Measurements from ENCODE around the gene TAOK1.

TAOK1 gene

GRCh38 chr17:29396066-29396465 is 5.9 kb downstream of the TAOK1 start:
- TF ChIP-seq GATA3 (IDR thresholded peaks at IDR 0.05; ENCODE audit: low read depth, low read length) = no peak

- TF ChIP-seq GATA2 (IDR thresholded peaks at IDR 0.05; ENCODE audit: low read depth, low read length) = no peak
- TF ChIP-seq GATA3 (IDR thresholded peaks at IDR 0.05; ENCODE audit: low read depth, low read length) = no peak
These were observed 9.5 kb downstream of the TAOK1 start for GRCh38 chr17:29399634-29400033.

GRCh38 chr17:29400818-29401217 is 10.7 kb downstream of the TAOK1 start:
- TF ChIP-seq GATA2 (IDR thresholded peaks at IDR 0.05; ENCODE audit: low read depth, low read length) = no peak
- TF ChIP-seq GATA3 (IDR thresholded peaks at IDR 0.05; ENCODE audit: low read depth, low read length) = no peak

- TF ChIP-seq GATA3 (IDR thresholded peaks at IDR 0.05; ENCODE audit: low read depth, low read length) = no peak
- no peak for TF ChIP-seq GATA2 (IDR thresholded peaks at IDR 0.05; ENCODE audit: low read depth, low read length)
These were observed 11.1 kb downstream of the TAOK1 start for GRCh38 chr17:29401258-29401657.

- TF ChIP-seq GATA2 (IDR thresholded peaks at IDR 0.05; ENCODE audit: low read depth, low read length) (no peak), GATA3 (IDR thresholded peaks at IDR 0.05; ENCODE audit: low read depth, low read length) (no peak)
These were observed 17.7 kb downstream of the TAOK1 start for GRCh38 chr17:29407856-29408255.

GRCh38 chr17:29409963-29410362 is 19.8 kb downstream of the TAOK1 start:
- TF ChIP-seq GATA3 (IDR thresholded peaks at IDR 0.05; ENCODE audit: low read depth, low read length) = no peak
- no peak for TF ChIP-seq GATA2 (IDR thresholded peaks at IDR 0.05; ENCODE audit: low read depth, low read length)

- TF ChIP-seq GATA3 (IDR thresholded peaks at IDR 0.05; ENCODE audit: low read depth, low read length) (no peak), GATA2 (IDR thresholded peaks at IDR 0.05; ENCODE audit: low read depth, low read length) (no peak)
These were observed 22.8 kb downstream of the TAOK1 start for GRCh38 chr17:29412780-29413565.

GRCh38 chr17:29420128-29420527 is 30.0 kb downstream of the TAOK1 start:
- no peak for TF ChIP-seq GATA2 (IDR thresholded peaks at IDR 0.05; ENCODE audit: low read depth, low read length)
- no peak for TF ChIP-seq GATA3 (IDR thresholded peaks at IDR 0.05; ENCODE audit: low read depth, low read length)

GRCh38 chr17:29430275-29430674 is 40.1 kb downstream of the TAOK1 start:
- no peak for TF ChIP-seq GATA2 (IDR thresholded peaks at IDR 0.05; ENCODE audit: low read depth, low read length)
- TF ChIP-seq GATA3 (IDR thresholded peaks at IDR 0.05; ENCODE audit: low read depth, low read length) = no peak

- no peak for TF ChIP-seq GATA2 (IDR thresholded peaks at IDR 0.05; ENCODE audit: low read depth, low read length)
- no peak for TF ChIP-seq GATA3 (IDR thresholded peaks at IDR 0.05; ENCODE audit: low read depth, low read length)
These were observed 43.4 kb downstream of the TAOK1 start for GRCh38 chr17:29433541-29433940.

GRCh38 chr17:29434550-29434949 is 44.4 kb downstream of the TAOK1 start:
- TF ChIP-seq GATA3 (IDR thresholded peaks at IDR 0.05; ENCODE audit: low read depth, low read length) (no peak), GATA2 (IDR thresholded peaks at IDR 0.05; ENCODE audit: low read depth, low read length) (no peak)

- no peak for TF ChIP-seq GATA2 (IDR thresholded peaks at IDR 0.05; ENCODE audit: low read depth, low read length)
- TF ChIP-seq GATA3 (IDR thresholded peaks at IDR 0.05; ENCODE audit: low read depth, low read length) = no peak
These were observed 52.3 kb downstream of the TAOK1 start for GRCh38 chr17:29442451-29442850.

GRCh38 chr17:29443041-29443739 is 53.0 kb downstream of the TAOK1 start:
- TF ChIP-seq GATA3 (IDR thresholded peaks at IDR 0.05; ENCODE audit: low read depth, low read length) = no peak
- TF ChIP-seq GATA2 (IDR thresholded peaks at IDR 0.05; ENCODE audit: low read depth, low read length) = no peak

- TF ChIP-seq GATA3 (IDR thresholded peaks at IDR 0.05; ENCODE audit: low read depth, low read length) = no peak
- TF ChIP-seq GATA2 (IDR thresholded peaks at IDR 0.05; ENCODE audit: low read depth, low read length) = no peak
These were observed 54.4 kb downstream of the TAOK1 start for GRCh38 chr17:29444589-29444988.

- TF ChIP-seq GATA2 (IDR thresholded peaks at IDR 0.05; ENCODE audit: low read depth, low read length) (no peak), GATA3 (IDR thresholded peaks at IDR 0.05; ENCODE audit: low read depth, low read length) (no peak)
These were observed 55.7 kb downstream of the TAOK1 start for GRCh38 chr17:29445844-29446243.

All from SH-SY5Y (cell line).